Ovary (tissue), 3 donors: Measurements from ENCODE around the gene MAPK14.

Source experiments
- CTCF ChIP-seq, 3 donors: fragments of 450-650 bp in 2 of 3; fragments of 200-600 bp in 1 of 3; IDR thresholded peaks; one replicate each; pipeline versions ENCODE4 v1.5.1 to v1.8.0; 2016 to 2022; ENCODE audit warnings: antibody characterized with exemption in 3 of 3, mild to moderate bottlenecking in 1 of 3
- POLR2A ChIP-seq: fragments of 450-650 bp; IDR thresholded peaks from one replicate; pipeline ENCODE4 v1.6.1; 2017; ENCODE audit warnings: antibody characterized with exemption, mild to moderate bottlenecking, moderate library complexity
- donor health status: DM: no; HTN: no; CAD: no.

DNA sequence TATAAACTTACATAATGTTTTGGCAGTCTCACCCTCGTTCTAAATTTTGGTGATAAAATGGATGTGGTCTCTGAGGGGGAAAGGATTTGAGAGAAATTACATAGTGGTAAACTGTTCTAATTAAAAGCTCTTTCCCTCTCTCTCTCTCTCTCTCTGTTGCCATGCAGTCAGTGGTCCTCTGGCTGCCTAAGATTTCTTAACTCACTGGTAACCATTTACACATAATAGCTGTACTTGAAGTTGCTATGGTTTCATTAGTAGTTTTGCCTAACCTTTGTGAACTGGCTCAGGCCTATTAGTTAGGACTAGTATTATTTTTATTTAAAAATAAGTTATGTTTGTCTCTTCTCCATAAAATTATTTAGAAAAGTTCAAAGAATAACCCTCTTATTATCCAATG is 42.0 kb downstream of the MAPK14 start:
- no peak for TF ChIP-seq CTCF (IDR thresholded peaks at IDR 0.05)
- TF ChIP-seq POLR2A = no peak
